ENCODE results near the gene FBXO42.

Gene FBXO42

DNA sequence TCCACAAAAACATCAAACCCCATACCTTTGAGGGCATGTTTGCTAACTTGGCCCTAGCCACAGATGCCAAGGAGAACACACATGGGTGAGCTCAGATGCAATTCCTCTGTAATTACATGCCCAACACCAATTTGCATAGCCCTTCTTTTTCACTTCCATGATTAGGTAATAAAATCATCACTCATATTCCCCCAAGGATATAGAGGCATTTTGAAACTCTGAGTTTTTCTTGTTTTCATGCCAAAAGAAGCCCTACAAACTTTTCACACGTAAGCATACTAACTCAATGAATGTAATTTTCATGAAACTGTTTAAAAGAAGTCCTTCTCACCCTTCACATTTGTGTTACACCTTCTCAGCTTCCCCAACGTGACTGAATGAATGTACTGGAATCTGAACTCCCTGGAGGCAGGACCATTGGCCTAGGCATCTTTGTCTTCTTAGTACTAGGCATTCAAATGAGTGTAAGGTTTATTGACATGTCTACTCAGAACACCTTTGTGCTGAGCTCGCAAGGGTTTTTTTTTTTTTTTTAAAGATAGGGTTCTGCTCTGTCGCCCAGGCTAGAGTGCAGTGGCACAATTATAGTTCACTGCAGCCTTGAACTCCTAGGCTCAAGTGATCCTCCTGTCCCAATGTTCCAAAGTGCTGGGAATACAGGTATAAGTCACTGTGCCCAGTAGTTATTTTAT lies 31.0 kb downstream of the FBXO42 start:
- no peak for DNase-seq

DNA sequence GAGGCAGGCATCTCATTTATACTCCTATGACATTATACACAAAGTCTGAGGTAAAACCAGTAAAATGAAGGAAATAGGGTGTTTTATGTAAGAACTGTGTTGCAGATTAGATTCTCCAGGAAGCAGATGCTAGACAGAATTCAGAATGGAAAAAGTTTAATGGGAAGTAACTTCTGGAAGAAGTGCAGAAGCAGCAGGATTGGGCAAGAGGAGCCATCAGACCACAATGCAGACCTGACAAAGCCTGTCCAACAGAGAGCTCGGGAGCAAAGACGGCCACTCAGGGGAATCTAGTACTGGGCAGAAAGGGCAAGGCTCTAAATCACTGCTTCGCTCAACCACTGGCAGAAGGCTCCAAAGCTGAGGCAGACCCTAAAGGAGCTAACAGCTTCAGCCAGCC lies 33.7 kb downstream of the FBXO42 start:
- no peak for DNase-seq

DNA sequence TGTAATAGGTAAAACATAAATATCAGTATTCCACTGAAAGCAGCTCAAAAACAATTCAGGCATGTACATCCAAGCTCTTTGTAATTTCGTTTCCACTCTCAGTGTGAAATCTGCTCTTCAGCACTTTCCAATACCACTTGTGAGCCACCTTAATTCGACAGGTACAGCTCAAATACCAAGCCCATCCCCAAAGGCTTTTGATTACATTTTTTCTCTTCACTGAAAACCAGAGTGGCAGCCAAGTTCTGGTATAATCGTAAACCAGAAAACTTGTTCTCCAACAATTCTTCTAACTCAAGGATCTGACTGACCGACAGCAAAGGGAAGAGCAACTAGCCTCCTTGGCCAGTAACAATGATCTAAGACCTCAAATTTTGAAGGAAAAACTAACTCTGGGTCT lies 36.8 kb downstream of the FBXO42 start:
- DNase-seq, result no peak

DNA sequence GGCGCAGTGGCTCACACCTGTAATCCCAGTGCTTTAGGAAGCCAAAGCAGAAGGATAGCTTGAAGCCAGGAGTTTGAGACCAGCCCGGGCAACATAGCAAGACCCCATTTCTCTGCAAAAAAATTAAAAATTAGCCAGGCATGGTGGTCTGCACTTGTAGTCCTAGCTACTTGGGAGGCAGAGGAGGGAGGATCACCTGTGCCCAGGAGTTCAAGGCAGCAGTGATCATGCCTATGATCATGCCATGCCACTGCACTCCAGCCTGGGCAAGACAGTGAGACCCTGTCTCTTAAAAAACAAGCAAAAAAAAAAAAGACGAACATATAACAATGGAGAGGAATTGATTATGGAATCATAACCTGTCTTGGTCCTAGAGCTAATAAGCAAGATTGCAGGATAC lies 45.1 kb downstream of the FBXO42 start:
- DNase-seq, result no peak

DNA sequence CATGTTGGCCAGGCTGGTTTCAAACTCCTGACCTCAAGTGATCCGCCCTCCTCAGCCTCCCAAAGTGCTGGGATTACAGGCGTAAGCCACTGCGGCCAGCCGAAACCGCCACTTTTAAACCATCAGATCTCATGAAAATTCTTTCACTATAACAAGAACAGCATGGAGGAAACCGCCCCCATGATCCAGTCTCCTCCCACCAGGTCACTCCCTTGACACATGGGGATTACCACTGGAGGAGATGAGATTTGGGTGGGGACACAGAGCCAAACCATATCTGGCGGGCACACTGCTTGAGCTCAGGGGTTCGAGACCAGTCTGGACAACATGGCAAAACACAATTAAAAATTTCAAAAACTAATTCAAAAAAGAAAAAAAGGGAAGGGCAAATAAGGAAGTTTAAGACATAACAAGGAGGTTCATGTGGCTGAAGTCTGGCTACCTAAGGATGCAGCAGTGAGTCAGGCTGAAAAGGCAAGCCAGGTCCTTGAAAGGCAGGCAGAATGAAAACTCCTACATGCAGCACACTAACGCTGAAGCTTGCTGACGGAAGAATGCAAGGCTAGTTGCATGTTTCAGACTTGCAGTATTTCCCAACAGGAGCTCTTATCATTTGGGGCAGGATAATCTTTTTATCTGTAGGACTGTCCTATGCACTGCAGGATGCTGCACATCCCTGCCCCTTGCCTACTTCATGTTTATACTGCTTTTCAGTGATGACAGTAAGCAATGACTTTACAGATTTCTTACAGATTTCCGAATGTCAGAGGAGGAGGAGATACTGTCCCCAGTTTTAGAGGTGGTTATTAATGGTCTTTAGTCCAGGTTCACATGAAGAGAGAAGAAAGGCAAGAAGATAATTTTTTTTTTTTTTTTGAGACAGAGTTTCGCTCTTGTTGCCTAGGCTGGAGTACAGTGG lies 49.3 kb downstream of the FBXO42 start:
- DNase-seq, result no peak

DNA sequence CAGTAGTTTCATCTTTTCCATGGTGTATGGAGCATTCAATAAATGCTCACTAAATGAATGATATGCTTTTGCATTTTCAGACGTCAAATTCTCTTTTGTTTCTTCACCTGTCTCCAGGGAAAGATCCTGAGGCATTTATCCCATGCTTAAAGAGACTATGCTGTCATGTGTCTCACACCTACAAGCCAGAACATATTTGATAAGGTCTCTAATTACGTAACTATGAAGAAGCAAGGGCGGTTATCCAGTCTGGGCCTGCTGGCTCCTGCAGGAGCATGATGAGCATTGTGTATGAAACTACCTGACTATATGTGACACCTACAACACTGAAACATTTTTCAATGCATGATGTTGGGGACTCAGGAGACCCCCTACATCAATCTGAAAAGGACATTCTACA lies 51.8 kb downstream of the FBXO42 start:
- no peak for DNase-seq

DNA sequence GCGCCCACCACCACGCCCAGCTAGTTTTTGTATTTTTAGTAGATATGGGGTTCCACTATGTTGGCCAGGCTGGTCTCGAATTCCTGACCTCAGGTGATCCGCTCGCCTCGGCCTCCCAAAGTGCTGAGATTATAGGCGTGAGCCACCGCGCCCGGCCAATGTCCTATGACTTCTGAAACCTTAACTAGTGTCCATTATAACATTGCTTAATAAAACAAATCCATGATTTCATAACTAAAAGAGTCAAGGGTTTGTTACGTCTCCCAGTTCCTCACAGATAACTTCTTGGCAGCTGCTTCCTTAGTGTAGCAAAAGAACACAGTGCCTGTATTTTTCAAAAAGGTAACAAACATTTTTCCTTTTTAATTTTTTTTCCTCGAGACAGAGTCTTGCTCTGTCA lies 53.6 kb downstream of the FBXO42 start:
- DNase-seq, result no peak

DNA sequence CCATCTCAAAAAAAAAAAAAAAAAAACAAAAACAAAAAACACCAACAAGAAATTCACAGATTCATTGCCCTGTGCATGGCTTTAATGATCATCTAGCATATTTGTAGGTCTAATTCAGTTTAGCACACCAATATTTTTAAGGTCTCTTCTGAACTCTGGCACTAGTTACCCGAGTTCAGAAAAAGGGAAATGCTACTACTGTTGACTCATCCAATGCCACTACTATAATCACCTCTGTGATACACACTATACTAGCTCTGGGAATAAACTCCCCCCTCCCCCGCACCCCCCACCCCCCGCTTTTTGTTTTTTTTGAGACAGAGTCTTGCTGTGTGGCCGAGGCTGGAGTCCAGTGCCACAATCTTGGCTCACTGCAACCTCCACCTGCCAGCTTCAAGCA lies 55.6 kb downstream of the FBXO42 start:
- DNase-seq, result no peak

DNA sequence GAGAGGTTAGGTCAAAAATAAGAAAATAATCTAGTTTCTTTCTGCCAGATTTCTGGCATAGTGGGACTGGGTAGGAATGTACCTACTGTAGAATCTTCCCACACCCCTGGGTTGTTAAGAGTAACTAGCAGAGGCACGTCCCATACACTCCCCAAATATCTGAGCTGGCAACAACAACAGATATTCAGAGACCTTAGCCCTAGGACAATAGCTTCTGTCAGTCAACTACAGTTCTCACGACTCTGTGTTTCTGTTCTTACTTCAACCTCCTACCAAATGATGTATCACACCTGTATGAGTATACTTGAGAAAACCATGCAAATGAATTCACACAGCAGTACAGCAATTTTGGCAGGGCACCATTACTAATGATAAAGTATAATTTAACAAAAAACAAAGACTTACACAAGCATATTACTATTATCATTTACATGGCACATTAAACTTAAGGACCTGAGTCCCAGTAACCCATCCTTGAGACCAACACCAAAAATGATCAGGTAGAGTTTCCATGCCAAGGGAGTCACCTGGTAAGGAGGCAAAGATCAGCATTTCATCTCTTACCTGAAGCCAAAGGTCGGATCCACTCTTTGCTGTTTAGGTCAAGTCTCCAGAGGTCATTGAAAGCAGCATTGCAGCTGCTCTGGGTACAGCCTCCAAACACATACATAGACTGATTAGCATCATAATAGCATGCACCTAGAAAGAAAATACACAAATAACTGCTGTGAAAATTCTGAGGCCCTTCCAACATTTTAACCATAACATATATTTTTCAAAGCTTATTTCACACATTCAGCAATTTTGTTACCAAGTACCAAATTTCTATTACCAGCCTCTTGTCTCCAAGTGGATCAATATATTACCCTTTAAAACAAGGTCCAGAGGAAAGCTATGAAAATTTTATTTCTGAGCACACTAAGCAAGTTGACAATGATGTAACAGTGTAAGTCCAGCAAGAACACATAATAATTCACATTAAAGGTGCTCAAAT lies 57.8 kb downstream of the FBXO42 start:
- no peak for DNase-seq

DNA sequence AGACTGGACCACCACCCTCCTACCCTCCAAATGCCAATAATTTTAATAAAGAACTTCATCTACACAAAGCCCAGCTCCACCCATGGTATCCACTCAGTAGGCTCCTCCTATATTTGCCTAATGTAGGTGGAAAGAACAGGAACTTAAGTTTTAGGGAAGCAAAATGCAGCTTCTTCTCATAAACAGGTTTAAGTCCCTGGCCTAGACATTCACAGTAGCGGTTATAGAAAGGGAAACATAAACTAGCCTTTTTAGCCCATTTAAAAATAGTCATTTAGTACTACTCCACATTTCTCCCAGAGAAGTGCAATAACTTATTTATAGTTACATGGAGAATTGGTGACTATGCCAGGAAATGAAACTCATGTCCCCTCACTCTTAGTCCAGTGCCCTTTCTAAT lies 58.7 kb downstream of the FBXO42 start:
- DNase-seq, result no peak

DNA sequence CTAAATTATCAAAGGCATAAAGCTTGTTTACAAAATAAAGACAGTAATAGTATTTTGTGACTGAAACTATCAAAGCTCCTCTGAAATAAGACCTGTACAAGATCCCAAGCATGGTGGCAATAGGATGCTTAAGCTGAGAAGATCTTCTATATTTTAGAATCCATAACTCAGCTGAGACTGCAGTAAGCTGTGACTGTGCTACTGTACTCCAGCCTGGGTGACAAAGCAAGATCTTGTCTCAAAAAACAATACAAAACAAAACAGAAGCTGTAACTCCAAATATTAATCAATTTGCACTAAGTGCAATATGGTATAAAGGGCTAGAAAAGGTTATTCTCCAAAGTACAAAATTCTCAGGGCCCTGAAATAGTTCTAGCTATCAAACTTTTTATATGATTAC lies 59.5 kb downstream of the FBXO42 start:
- no peak for DNase-seq

DNA sequence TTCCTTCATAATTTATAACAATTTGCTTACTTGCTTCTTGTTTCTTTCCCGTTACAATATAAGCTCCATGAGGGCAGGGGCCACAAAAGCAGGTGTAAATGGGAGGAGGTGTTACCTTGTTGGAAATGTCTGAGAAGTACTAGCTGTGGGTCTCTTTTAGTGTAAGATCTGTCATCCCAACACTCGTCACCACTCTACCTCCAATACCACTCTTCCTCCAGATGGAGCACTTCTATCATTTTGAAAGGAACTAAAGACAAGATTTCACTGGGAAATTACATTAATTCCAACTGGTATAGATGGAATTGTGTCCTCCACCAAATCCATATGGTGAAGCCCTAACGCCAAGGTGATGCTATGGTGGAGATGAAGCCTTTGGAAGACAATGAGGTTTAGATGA lies 62.3 kb downstream of the FBXO42 start:
- DNase-seq, result no peak

DNA sequence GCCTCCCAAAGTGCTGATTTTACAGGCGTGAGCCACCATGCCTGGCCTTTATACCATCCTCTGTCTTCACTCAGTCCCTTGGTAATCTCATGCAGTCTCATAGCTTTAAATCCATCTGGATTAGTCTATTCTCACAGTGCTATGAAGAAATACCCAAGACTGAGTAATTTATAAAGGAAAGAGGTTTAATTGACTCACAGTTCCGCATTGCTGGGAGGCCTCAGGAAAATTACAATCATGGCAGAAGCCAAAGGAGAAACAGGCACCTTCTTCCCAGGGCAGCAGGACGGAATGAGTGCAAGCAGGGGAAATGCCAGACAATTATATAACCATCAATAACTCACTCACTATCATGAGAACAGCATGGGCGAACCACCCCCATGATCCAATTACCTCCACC lies 66.2 kb downstream of the FBXO42 start:
- no peak for DNase-seq

DNA sequence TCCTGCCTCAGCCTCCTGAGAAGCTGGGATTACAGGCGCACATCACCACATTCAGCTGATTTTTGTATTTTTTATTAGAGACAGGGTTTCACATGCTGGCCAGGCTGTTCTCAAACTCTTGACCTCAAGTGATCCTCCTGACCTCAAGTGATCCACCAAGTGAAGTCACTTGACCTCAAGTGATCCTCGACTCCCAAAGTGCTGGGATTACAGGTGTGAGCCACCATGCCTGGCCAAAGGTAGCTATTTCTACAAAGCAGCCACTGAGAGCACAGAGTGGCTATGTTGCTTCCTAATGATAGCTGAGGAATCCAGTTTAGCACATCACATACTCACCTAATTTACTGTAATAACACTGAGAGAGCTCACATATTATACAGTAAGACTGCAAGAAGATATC lies 70.5 kb downstream of the FBXO42 start:
- no peak for DNase-seq

DNA sequence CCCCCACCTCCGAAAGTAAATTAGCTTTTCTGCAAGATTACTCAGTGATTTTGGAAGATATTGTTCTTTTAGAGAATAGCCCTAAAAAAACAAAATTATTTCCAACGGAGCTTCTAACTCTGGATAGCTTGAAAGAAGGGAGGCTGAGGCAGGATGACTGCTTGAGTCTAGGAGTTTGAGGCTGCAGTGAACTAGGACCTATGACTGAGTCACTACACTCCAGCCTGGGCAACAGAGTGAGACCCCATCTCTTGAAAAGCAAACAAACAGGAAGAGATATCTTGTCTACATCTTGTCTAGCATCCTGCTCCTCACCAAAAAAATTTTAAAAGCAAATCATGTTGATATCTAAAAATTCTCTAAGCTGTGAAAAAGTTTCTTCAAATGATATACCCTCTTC lies 73.1 kb downstream of the FBXO42 start:
- no peak for DNase-seq

DNA sequence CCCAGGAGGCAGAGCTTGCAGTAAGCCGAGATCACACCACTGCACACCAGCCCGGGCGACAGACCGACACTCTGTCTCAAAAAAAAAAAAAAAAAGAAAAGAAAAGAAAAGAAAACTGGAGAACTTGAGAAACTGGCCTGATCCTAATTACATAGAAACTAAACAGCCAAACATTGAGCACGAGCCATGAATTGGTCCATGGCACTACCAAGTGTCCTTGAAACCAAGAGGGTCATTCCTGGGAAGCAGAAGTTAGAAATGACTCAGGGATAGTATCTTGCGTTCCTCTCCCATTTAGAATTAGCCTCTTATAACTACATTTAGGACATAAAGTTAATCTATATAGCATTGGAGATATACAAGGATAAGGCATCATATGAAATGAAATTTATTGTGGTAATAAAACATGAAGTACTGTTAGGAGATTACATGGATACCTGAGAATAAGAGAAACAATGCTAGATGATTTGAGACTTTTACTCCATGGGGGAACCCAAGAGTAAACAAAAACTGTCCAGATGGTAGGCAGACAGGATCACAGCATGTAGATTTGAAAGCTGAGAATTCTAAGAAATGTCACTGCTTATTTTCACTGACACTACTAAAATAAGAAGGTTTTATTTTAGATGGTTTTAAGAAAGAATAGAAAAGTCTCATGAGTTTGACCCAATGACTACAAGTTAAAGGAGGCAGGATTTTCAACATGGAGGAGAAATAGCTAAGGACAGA lies 75.8 kb downstream of the FBXO42 start:
- DNase-seq, result no peak

DNA sequence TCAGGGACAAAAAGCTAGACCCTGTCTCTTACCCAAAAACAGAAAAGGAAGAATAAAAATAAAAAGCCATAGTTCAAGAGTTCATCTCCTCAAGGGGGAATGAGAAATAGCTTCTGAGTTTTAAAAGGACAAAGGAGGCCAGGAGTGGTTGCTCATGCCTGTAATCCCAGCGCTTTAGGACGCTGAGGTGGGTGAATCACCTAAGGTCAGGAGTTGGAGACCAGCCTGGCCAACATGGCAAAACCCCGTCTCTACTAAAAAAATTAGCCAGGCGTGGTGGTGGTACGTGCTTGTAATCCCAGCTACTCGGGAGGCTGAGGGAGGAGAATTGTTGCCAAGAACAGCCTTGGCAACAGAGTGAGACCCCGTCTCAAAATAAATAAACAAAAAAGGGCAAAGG lies 76.7 kb downstream of the FBXO42 start:
- no peak for DNase-seq

DNA sequence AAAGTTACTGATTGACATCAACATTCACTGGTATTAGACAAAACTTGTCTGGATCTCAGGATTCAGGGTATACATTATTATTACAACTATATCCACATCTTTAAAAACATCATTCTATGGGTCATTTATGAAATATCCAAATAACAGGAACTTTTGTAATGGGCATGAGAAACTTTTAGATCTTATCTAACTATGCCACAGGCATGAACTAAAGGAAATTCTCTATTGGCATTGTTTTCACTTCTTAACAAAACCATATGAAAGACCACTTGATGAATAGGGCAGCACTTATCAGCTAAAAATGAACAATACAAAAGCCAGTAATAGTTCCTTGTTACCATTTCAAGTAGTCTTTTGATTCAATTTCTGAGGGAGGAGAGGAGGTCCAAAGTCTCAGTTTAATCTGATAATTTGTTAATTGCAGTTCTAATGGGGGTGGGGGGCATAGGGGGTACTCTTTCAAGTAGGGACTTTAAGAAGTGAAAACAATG lies 84.5 kb downstream of the FBXO42 start:
- DNase-seq, result no peak

DNA sequence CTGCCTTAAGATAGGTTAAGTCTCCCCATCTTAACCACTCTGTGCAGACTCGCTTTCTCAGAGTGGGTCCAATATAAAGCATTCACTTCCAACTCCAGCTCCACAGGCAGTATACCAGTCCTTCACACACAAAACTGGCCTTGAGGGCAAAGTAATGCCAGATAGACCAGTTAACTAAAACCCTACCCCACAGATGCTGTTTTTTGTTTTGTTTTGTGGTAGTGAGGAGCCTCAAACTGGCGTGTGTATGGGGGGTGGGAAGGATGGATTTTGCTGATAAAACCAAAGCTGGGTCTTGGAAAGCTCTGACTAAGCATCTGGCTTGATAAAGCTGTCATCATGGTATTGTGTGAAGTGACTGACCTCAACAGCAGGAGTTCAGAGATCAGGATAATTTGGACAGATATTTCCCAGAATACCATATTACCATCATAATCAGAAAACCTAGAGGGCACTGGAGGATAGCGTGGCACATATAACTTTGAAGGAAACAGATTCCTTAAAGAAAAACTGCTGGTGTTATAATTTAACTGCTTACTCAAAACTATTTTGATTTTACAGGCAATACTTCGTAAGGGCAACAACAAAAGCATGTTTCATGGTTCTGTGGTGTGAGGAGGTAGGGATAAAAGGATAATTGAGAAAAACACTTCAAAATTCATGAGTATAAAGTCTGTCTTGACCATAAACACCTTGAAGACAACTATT lies 85.7 kb downstream of the FBXO42 start:
- no peak for DNase-seq

DNA sequence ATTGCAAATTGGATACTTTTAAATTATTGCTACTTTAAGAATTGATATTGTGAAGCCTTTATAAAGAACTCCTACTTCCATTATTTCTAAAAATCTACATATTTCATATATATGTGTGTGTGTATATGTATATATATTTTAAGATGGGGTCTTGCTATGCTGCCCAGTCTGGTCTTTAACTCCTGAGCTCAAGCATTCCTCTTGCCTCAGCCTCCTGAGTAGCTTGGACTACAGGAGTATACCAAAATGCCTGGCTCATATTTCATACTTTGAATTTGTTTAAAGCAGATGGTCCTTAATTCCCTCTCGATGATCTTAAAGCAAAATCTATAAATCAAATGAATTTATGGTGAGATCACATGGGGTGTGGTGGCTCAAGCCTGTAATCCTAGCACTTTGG lies 90.2 kb downstream of the FBXO42 start:
- DNase-seq, result no peak

DNA sequence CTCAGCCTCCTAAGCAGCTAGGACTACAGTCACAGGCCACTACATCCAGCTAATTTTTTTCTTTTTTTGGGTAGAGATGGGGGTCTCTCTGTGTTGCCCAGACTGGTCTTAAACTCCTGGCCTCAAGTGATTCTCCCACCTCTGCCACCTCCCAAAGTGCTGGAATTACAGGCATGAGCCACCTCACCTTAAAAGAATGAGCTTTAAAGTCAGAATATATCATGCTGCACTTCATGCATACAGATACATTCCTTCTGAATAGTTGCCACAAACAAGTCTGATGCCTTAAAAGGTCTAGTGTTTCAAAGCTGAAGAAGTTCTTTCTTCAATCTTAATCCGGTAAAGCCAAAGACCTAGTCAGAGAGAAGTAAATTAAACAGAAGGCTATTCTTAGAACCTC lies 91.5 kb downstream of the FBXO42 start:
- DNase-seq, result no peak

Data from CD4-positive, alpha-beta T cell treated with Interleukin-10 for 1 hour (primary cell).